Activated T-helper 17 cell treated with anti-CD3 and anti-CD28 coated beads, Interleukin-2, amount 50 U/mL, for 72 hours (primary cell): ENCODE data around the gene ZSCAN2. TPM values are rescaled to one million over a fixed set of nuclear protein-coding genes. Genes with fewer than 3 reads are reported as not detected.

Experiments used
- ATAC-seq: fragments of 150-1000 bp; cut with Tn5 transposase; replicated peaks from 2 replicates; pipeline ENCODE4 v1.10.0; 2021; ENCODE audit warnings: mild to moderate bottlenecking, moderate library complexity
- H3K27ac Mint-ChIP-seq: one replicate; pipeline ENCODE4 v1.8.0; 2022; ENCODE audit warnings: mixed read lengths
- H3K27me3 Mint-ChIP-seq: one replicate; pipeline ENCODE4 v1.8.0; 2022; ENCODE audit warnings: mixed read lengths
- H3K36me3 Mint-ChIP-seq: one replicate; pipeline ENCODE4 v1.8.0; 2022; ENCODE audit warnings: low read depth, mild to moderate bottlenecking, mixed read lengths
- H3K4me1 Mint-ChIP-seq: one replicate; pipeline ENCODE4 v1.8.0; 2022; ENCODE audit warnings: mixed read lengths
- H3K4me3 Mint-ChIP-seq: one replicate; pipeline ENCODE4 v1.8.0; 2022; ENCODE audit warnings: mild to moderate bottlenecking, mixed read lengths
- H3K9me3 Mint-ChIP-seq: one replicate; pipeline ENCODE4 v1.8.0; 2022; ENCODE audit warnings: mixed read lengths
- total RNA-seq, 2 donors: library from RNA; stranded (reverse); gene quantifications; one replicate each; pipeline ENCODE4 v1.2.3, GENCODE V29; 2022

ZSCAN2 gene
- total RNA-seq, 2 donors from 2014 or later: 9.0 to 14.1 TPM

GRCh38 chr15:84588053-84588874 is 12.5 kb upstream of the ZSCAN2 start:
- no peaks in the 10 kb centered on the region for H3K4me1 Mint-ChIP-seq
- peak; percentile 100 for ATAC-seq
- no peaks in the 10 kb centered on the region for H3K36me3 Mint-ChIP-seq
- H3K4me3 Mint-ChIP-seq: peak overlapping the region; percentile 46
- H3K9me3 Mint-ChIP-seq: no peaks in the 10 kb centered on the region
- H3K27ac Mint-ChIP-seq: no peak overlapping the region
- H3K27me3 Mint-ChIP-seq: peaks cover 7% of the 10 kb centered on the region

DNA sequence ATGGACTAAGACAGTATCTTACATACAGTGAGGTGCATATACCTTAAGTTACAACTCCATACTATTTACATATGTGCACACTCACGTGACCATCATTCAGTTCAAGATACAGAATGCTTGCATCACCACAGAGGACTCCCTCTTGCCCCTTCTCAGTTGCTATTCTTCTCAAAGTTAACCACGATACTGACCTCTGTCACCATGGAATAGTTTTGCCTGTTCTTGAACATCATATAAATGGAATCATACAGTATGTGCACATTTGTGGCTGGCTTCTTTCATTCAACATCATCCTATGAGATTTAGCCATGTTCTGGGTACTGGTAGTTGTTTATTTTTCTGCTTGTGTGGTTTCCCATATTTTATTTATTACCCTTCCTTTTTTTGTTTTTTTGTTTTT is 10.4 kb upstream of the ZSCAN2 start:
- no peak for ATAC-seq
- no peak overlapping the region for H3K4me3 Mint-ChIP-seq
- no peaks in the 10 kb centered on the region for H3K9me3 Mint-ChIP-seq
- peaks cover 7% of the 10 kb centered on the region for H3K27me3 Mint-ChIP-seq
- H3K4me1 Mint-ChIP-seq: peaks cover 6% of the 10 kb centered on the region
- no peak overlapping the region for H3K27ac Mint-ChIP-seq
- no peaks in the 10 kb centered on the region for H3K36me3 Mint-ChIP-seq

- H3K4me3 Mint-ChIP-seq: no peak overlapping the region
- ATAC-seq: no peak
- no peak overlapping the region for H3K27ac Mint-ChIP-seq
- peaks cover 5% of the 10 kb centered on the region for H3K27me3 Mint-ChIP-seq
- no peaks in the 10 kb centered on the region for H3K9me3 Mint-ChIP-seq
- H3K4me1 Mint-ChIP-seq: peaks cover 6% of the 10 kb centered on the region
- H3K36me3 Mint-ChIP-seq: no peaks in the 10 kb centered on the region
These were observed 9.0 kb upstream of the ZSCAN2 start for GRCh38 chr15:84591815-84592214.

DNA sequence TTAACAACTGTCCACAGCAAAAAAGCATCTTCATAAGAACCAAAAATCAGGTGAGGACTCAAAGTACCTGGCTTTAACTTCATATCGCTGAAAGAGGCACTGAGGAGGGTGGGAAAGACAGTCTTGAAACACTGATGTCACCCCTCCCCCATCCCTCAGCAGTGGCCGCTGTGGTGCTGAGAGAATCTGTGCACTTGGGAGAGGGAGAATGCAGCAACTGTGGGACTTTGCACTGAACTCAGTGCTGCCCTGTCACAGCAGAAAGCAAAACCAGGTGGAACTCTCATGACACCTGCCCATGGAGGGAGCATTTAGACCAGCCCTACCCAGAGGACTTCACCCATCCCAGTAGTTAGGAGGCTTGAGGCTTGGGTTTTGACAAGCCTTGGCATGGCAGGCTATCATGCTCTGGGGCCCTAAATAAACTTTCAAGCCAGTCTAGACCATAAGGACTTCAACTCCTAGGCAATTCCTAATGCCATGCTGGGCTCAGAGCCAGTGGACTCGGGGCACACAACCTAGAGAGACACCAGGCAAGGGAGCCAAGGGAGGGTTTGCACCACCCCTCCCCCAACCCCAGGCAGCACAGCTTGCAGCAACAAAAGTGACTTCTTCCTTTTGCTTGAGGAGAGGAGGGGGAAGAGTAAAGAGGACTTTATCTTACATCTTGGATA is 6.1 kb upstream of the ZSCAN2 start:
- ATAC-seq: no peak
- peak overlapping the region; percentile 42 for H3K27ac Mint-ChIP-seq
- peaks cover 18% of the 10 kb centered on the region for H3K4me1 Mint-ChIP-seq
- no peaks in the 10 kb centered on the region for H3K36me3 Mint-ChIP-seq
- H3K27me3 Mint-ChIP-seq: no peaks in the 10 kb centered on the region
- no peaks in the 10 kb centered on the region for H3K9me3 Mint-ChIP-seq
- H3K4me3 Mint-ChIP-seq: no peak overlapping the region

DNA sequence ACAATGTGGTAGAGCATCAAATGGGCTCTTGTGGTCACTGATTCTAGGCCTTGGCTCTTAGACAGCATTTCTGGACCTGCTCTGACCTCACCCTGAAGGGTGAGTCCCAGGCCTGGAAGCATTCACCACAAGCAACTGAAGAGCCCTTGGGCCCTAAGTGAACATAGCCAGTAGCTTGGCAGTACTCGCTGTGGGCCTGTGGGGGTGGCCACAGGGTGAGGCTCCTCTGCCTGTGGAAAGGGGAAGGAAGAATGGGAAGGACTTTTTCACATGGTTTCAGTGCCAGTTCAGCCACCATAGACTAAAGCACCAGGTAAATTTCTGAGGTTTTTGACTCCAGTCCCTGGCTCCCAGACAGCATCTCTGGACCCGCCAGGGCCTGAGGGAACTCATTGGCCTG is 5.1 kb upstream of the ZSCAN2 start:
- Mint-ChIP-seq H3K27me3 (no peaks in the 10 kb centered on the region), H3K9me3 (no peaks in the 10 kb centered on the region), H3K4me3 (no peak overlapping the region), H3K36me3 (no peaks in the 10 kb centered on the region), H3K4me1 (peaks cover 18% of the 10 kb centered on the region), H3K27ac (no peak overlapping the region)
- no peak for ATAC-seq

DNA sequence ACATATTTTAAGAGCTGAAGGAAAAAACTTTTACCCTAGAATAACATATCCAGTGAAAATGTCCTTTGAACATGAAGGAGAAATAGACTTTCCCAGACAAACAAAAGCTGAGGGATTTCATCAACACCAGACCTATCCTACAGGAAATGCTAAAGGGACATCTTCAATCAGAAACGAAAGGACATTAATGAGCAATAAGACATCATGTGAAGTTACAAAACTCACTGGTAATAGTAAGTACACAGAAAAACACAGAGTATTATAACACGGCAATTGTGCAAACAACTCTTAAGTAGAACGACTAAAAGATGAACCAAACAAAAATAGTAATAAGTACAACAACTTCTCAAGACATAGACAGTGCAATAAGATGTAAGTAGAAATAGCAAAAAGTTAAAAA is 3.5 kb upstream of the ZSCAN2 start:
- no peak overlapping the region for H3K27ac Mint-ChIP-seq
- no peaks in the 10 kb centered on the region for H3K36me3 Mint-ChIP-seq

GRCh38 chr15:84598250-84598649 is 2.6 kb upstream of the ZSCAN2 start:
- H3K4me3 Mint-ChIP-seq: peak overlapping the region; percentile 87
- peaks cover 23% of the 10 kb centered on the region for H3K4me1 Mint-ChIP-seq
- no peaks in the 10 kb centered on the region for H3K9me3 Mint-ChIP-seq
- peak; percentile 18 for ATAC-seq
- peak overlapping the region; percentile 46 for H3K27ac Mint-ChIP-seq
- no peaks in the 10 kb centered on the region for H3K27me3 Mint-ChIP-seq
- H3K36me3 Mint-ChIP-seq: peaks cover 4% of the 10 kb centered on the region

More for the DNA sequence above, 3.5 kb upstream of the ZSCAN2 start:
- peaks cover 18% of the 10 kb centered on the region for H3K4me1 Mint-ChIP-seq
- ATAC-seq: no peak
- H3K4me3 Mint-ChIP-seq: no peak overlapping the region
- H3K27me3 Mint-ChIP-seq: no peaks in the 10 kb centered on the region
- no peaks in the 10 kb centered on the region for H3K9me3 Mint-ChIP-seq

- Mint-ChIP-seq H3K4me1 (peaks cover 30% of the 10 kb centered on the region), H3K9me3 (no peaks in the 10 kb centered on the region)
- ATAC-seq: no peak
These were observed 1.8 kb upstream of the ZSCAN2 start for GRCh38 chr15:84598993-84599392.

GRCh38 chr15:84599906-84600305 is 903 bp upstream of the ZSCAN2 start:
- H3K4me1 Mint-ChIP-seq: peaks cover 29% of the 10 kb centered on the region
- no peak for ATAC-seq
- peak overlapping the region; percentile 87 for H3K4me3 Mint-ChIP-seq

More at GRCh38 chr15:84598993-84599392, 1.8 kb upstream of the ZSCAN2 start:
- Mint-ChIP-seq H3K36me3 (peaks cover 12% of the 10 kb centered on the region), H3K27ac (peak overlapping the region; percentile 46), H3K27me3 (no peaks in the 10 kb centered on the region), H3K4me3 (peak overlapping the region; percentile 87)

DNA sequence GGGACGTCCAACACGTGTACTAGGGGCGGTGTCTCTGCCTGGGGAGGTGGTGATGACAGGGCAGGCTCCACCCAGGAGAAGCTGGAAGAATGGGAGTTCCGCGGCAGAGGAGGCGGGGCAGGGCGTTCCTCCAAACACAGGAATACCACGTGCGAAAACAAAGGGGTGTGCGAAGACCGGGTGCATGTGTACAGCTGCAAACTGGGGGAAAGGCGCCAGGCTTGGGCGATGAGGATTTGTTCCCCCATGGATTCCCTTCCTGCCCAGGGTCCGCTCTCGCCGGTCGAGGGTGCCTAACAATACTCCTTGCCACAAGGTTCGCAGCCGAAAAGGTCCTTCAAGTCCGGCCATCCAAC is 500 bp upstream of the ZSCAN2 start:
- H3K27me3 Mint-ChIP-seq: no peaks in the 10 kb centered on the region
- H3K4me3 Mint-ChIP-seq: peak overlapping the region; percentile 87
- H3K36me3 Mint-ChIP-seq: peaks cover 25% of the 10 kb centered on the region
- H3K9me3 Mint-ChIP-seq: no peaks in the 10 kb centered on the region
- peaks cover 33% of the 10 kb centered on the region for H3K4me1 Mint-ChIP-seq
- peak; percentile 13 for ATAC-seq
- peak overlapping the region; percentile 18 for H3K27ac Mint-ChIP-seq

More at GRCh38 chr15:84599906-84600305, 903 bp upstream of the ZSCAN2 start:
- H3K27ac Mint-ChIP-seq: no peak overlapping the region
- H3K36me3 Mint-ChIP-seq: peaks cover 21% of the 10 kb centered on the region
- no peaks in the 10 kb centered on the region for H3K27me3 Mint-ChIP-seq
- no peaks in the 10 kb centered on the region for H3K9me3 Mint-ChIP-seq

GRCh38 chr15:84601555-84601838 is 688 bp downstream of the ZSCAN2 start:
- H3K27ac Mint-ChIP-seq: peak overlapping the region; percentile 18
- no peaks in the 10 kb centered on the region for H3K9me3 Mint-ChIP-seq
- H3K36me3 Mint-ChIP-seq: peaks cover 37% of the 10 kb centered on the region
- H3K27me3 Mint-ChIP-seq: no peaks in the 10 kb centered on the region
- H3K4me3 Mint-ChIP-seq: peak overlapping the region; percentile 87
- peaks cover 42% of the 10 kb centered on the region for H3K4me1 Mint-ChIP-seq
- no peak for ATAC-seq

GRCh38 chr15:84603630-84604379 is 3.0 kb downstream of the ZSCAN2 start:
- H3K36me3 Mint-ChIP-seq: peaks cover 55% of the 10 kb centered on the region
- H3K4me1 Mint-ChIP-seq: peaks cover 40% of the 10 kb centered on the region
- no peaks in the 10 kb centered on the region for H3K9me3 Mint-ChIP-seq
- H3K4me3 Mint-ChIP-seq: peak overlapping the region; percentile 87
- no peaks in the 10 kb centered on the region for H3K27me3 Mint-ChIP-seq
- peak overlapping the region; percentile 98 for H3K27ac Mint-ChIP-seq
- no peak for ATAC-seq

DNA sequence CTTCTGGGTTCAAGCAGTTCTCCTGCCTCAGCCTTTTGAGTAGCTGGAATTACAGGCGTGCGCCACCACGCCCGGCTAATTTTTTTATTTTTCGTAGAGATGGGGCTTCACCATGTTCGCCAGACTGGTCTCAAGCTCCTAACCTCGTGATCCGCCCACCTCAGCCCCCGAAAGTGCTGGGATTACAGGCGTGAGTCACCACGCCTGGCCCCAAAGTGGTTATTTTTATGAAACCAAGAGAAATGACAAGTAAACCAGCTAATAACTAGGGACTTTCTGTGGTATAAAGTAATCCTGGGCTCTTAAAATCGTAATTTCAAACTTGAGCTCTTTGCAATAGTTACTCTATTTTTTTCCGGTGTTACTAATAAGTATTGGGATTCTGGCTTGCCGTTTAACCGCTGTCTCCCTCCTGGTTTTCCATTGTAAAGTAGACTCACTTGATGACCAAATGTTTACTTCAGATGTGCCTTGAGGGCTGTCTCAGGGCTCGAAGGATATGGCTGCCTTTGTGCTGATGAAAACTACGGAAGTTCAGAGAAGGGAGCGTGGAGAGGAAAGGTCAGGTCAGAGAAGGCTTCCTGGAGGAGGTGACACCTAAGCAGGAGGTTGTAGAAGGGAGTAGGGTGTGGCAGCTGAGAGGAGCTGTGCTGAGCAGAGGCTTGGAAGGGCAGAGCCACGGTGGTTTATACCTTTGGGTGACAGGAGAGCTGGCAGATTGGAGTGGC is 4.2 kb downstream of the ZSCAN2 start:
- Mint-ChIP-seq H3K9me3 (no peaks in the 10 kb centered on the region), H3K4me3 (peak overlapping the region; percentile 87), H3K36me3 (peaks cover 60% of the 10 kb centered on the region), H3K27ac (peak overlapping the region; percentile 98), H3K4me1 (peaks cover 34% of the 10 kb centered on the region), H3K27me3 (no peaks in the 10 kb centered on the region)
- peak; percentile 60 for ATAC-seq

DNA sequence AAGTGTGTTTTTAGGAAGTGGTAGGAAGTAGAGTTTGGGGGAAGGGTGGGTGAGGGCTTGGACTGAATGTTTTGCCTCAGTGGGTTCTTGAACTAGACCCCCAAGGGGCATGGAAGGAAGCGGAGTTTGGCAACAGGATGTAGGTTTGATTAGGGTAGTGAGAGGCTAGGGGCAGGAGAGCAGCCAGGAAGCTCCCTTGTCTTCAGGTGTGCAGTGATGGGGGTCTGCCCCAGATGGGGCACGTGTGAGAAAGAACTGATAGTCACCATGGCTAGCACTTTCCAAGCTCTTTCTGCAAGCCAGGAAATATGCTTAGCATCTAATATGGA is 4.7 kb downstream of the ZSCAN2 start:
- peak overlapping the region; percentile 98 for H3K27ac Mint-ChIP-seq
- peaks cover 60% of the 10 kb centered on the region for H3K36me3 Mint-ChIP-seq
- H3K4me1 Mint-ChIP-seq: peaks cover 34% of the 10 kb centered on the region
- H3K27me3 Mint-ChIP-seq: no peaks in the 10 kb centered on the region
- ATAC-seq: no peak
- H3K9me3 Mint-ChIP-seq: no peaks in the 10 kb centered on the region
- peak overlapping the region; percentile 87 for H3K4me3 Mint-ChIP-seq
